Measurements from ENCODE around the gene NIPAL3. TPM values are rescaled to one million over a fixed set of nuclear protein-coding genes. Genes with fewer than 3 reads are reported as not detected.

Gene NIPAL3
- total and polyA plus RNA-seq, 2 donors (not counting 3 experiments of a cell fraction or from before 2014, with no cell fraction given): 15.5 to 16.0 TPM

- no peaks in the 10 kb centered on the region for H3K36me3 ChIP-seq (ENCODE audit: control insufficient read depth in 2 of 2, extremely low read depth in 1 of 2, insufficient read depth in 2 of 2, low read length in 2 of 2)
- no peaks in the 10 kb centered on the region for H3K9me3 ChIP-seq (replicated peaks; ENCODE audit: control insufficient read depth, insufficient read depth, low read length)
- TF ChIP-seq JUN (IDR thresholded peaks at IDR 0.05; ENCODE audit: borderline replicate concordance, insufficient read depth, insufficient read length, low read depth): no peak
- no peak for TF ChIP-seq FOS (IDR thresholded peaks at IDR 0.05; ENCODE audit: borderline replicate concordance, insufficient read depth, low read length)
- TF ChIP-seq GATA2 (IDR thresholded peaks at IDR 0.05; ENCODE audit: insufficient read depth, insufficient read length, low read depth, low read length): no peak
- no peak for TF ChIP-seq CTCF (IDR thresholded peaks at IDR 0.05; ENCODE audit: extremely low read depth in 1 of 2, insufficient read depth in 1 of 2, low read depth in 1 of 2, low read length in 2 of 2)
- no peak for TF ChIP-seq MAX (IDR thresholded peaks at IDR 0.05; ENCODE audit: insufficient read depth, insufficient read length)
- TF ChIP-seq EZH2 (IDR thresholded peaks at IDR 0.05; ENCODE audit: borderline replicate concordance, low read depth, low read length, severe bottlenecking): no peak
- no peak for TF ChIP-seq POLR2AphosphoS5 (IDR thresholded peaks at IDR 0.05; ENCODE audit: insufficient read depth, low read depth, low read length)
- no peak for TF ChIP-seq POLR2A (IDR thresholded peaks at IDR 0.05; ENCODE audit: low read depth, low read length)
- no peak for TF ChIP-seq MYC (IDR thresholded peaks at IDR 0.05; ENCODE audit: low read depth, low read length)
- H2AFZ ChIP-seq (ENCODE audit: low read depth, low read length): no peak overlapping the region
- intact Hi-C loops (cut with micrococcal nuclease) (no loop called here), dilution Hi-C loops (cut with MboI; ENCODE audit: extremely low pct_ligation_motif_present, low sequenced_read_pairs) (no loop called here)
- H4K20me1 ChIP-seq (replicated peaks; ENCODE audit: control insufficient read depth, extremely low read depth, insufficient read depth, low read length): no peaks in the 10 kb centered on the region
- H3K4me3 ChIP-seq (replicated peaks in 1 of 3; ENCODE audit: insufficient read depth in 1 of 3, low read depth in 1 of 3, low read length in 3 of 3): no peak overlapping the region
- no peak overlapping the region for H3K27ac ChIP-seq (ENCODE audit: insufficient read depth, low read depth, low read length)
- no TSS peak for BruUV-seq (replicated peaks)
- FAIRE-seq (no peak), DNase-seq (ENCODE audit: low read depth, low spot score) (no peak)
- H3K4me2 ChIP-seq (ENCODE audit: insufficient read depth, low read length): no peak overlapping the region
- ChIA-PET POLR2A (no interaction called here), CTCF (no interaction called here)
- H3K4me1 ChIP-seq (ENCODE audit: control insufficient read depth, extremely low read depth, insufficient read depth, low read length): no peaks in the 10 kb centered on the region
- H3K9ac ChIP-seq (replicated peaks; ENCODE audit: extremely low read depth, insufficient read depth, low read length): no peak overlapping the region
- no peaks in the 10 kb centered on the region for H3K79me2 ChIP-seq (ENCODE audit: control insufficient read depth, insufficient read depth, low read length)
- no peaks in the 10 kb centered on the region for H3K9me1 ChIP-seq (replicated peaks; ENCODE audit: control insufficient read depth, extremely low read depth, insufficient read depth, low read length)
- no peaks in the 10 kb centered on the region for H3K27me3 ChIP-seq (ENCODE audit: control insufficient read depth in 2 of 2, insufficient read depth in 2 of 2, low read length in 2 of 2)
Observed at GRCh38 chr1:24427545-24427862, 11.9 kb downstream of the NIPAL3 start.
